22Rv1 (cell line): ENCODE measurements around the gene XRCC4.

Source experiments
- H3K27ac ChIP-seq: fragments of 450-650 bp; 2 replicates; pipeline ENCODE4 v1.5.1; 2017
- CTCF ChIP-seq: fragments of 450-650 bp; IDR thresholded peaks from 2 replicates; pipeline ENCODE4 v1.5.1; 2017; ENCODE audit warnings: mild to moderate bottlenecking
- ZFX ChIP-seq: fragments of 450-650 bp; IDR thresholded peaks from 2 replicates; pipeline ENCODE4 v1.6.1; 2017; ENCODE audit warnings: antibody characterized with exemption, borderline replicate concordance

The XRCC4 gene

DNA sequence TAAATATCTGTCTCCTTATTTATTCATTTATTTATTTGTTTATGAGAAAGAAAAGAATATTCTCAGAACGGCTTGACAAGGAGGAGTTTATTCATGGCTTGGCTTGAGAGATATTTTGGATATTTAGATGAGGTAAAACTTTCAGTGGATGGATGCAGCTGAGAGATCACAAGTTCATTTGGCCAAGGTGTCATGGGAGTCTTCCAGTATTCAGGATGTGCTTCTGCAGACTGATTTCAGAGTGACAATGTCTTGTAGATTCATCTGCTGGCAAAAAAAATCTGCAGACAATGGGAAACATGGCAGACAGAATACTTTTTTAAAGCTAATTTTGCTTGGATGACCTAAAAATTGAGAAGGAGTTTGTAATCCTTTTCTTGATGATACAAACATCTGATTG, 38.5 kb downstream of the XRCC4 start:
- H3K27ac ChIP-seq: no peak overlapping the region
- TF ChIP-seq ZFX: no peak
- no peak for TF ChIP-seq CTCF

DNA sequence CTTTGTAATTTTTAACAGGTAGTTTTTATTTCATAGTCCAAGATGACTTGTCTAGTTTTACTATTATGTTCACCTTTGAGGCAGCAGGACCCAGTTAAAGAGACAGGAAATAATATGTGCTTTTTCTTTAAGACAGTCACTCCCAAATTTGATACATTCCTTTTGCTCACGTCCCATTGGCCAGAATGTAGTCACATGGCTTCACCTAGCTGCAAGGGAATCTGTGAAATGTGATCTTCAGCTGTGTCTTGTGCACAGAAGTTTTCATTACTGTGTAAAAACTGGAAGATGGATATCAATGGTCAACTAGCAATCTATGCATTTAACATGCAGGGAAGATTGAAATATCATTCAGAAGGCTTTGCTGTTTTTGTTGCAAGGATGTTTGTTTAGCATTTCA, 41.1 kb downstream of the XRCC4 start:
- no peak overlapping the region for H3K27ac ChIP-seq
- TF ChIP-seq ZFX (no peak), CTCF (no peak)

DNA sequence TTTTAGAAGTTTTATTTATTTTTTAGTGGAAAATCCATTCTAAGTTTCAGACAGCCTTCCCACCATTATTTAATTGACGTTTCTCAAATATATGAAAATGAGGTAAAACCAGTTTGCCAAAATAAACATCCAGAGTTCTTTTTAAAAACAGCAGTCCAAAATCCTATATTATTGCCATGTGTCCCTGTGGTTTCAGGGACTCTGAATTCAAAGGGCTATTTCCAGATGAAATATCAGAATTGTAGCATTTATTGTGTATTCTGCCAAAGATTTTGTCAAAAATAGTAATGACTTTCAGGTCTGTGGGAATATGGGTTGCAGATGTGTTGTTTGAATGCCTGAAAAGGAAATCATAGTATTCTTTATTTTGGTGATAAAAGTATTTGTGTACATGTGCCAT, 41.6 kb downstream of the XRCC4 start:
- TF ChIP-seq CTCF (no peak), ZFX (no peak)
- no peak overlapping the region for H3K27ac ChIP-seq

- H3K27ac ChIP-seq: no peak overlapping the region
- TF ChIP-seq ZFX (no peak), CTCF (no peak)
Measured at GRCh38 chr5:83124593-83124992, 47.2 kb downstream of the XRCC4 start.

GRCh38 chr5:83125560-83125959, 48.2 kb downstream of the XRCC4 start:
- H3K27ac ChIP-seq: no peak overlapping the region
- no peak for TF ChIP-seq CTCF
- no peak for TF ChIP-seq ZFX

- no peak overlapping the region for H3K27ac ChIP-seq
- TF ChIP-seq CTCF: no peak
- no peak for TF ChIP-seq ZFX
Measured at GRCh38 chr5:83126501-83126900, 49.2 kb downstream of the XRCC4 start.

- no peak for TF ChIP-seq CTCF
- no peak for TF ChIP-seq ZFX
- no peak overlapping the region for H3K27ac ChIP-seq
Measured at GRCh38 chr5:83133797-83134196, 56.5 kb downstream of the XRCC4 start.
